Activated T-cell treated with anti-CD3 and anti-CD28 coated beads, Interleukin-2, amount 50 U/mL, for 24 hours (primary cell): ENCODE data around the gene BZW2.
"Not testable (repeated sequence)": the region's sequence is repeated elsewhere in the genome, so short reads cannot be mapped to it uniquely, and the experiment has no call there.

Experiments
- DNase-seq: peaks from one replicate; pipeline ENCODE4 v3.0.0-alpha.2; 2020
- H3K27ac Mint-ChIP-seq: 2 replicates; pipeline ENCODE4 v1.8.0; 2020; ENCODE audit warnings: mild to moderate bottlenecking, mixed read lengths
- H3K27me3 Mint-ChIP-seq: 2 replicates; pipeline ENCODE4 v1.8.0; 2020; ENCODE audit warnings: mixed read lengths
- H3K36me3 Mint-ChIP-seq: 2 replicates; pipeline ENCODE4 v1.8.0; 2020; ENCODE audit warnings: low read depth, mixed read lengths
- H3K4me1 Mint-ChIP-seq: 2 replicates; pipeline ENCODE4 v1.8.0; 2020; ENCODE audit warnings: low read depth, mixed read lengths
- H3K4me3 Mint-ChIP-seq: 2 replicates; pipeline ENCODE4 v1.8.0; 2020; ENCODE audit warnings: mild to moderate bottlenecking, moderate library complexity, mixed read lengths
- H3K9me3 Mint-ChIP-seq: 2 replicates; pipeline ENCODE4 v1.8.0; 2020; ENCODE audit warnings: mixed read lengths

Gene BZW2

GRCh38 chr7:16652888-16653287, 6.9 kb downstream of the BZW2 start:
- Mint-ChIP-seq H3K9me3 (no peaks in the 10 kb centered on the region), H3K4me3 (no peak overlapping the region), H3K27me3 (no peaks in the 10 kb centered on the region), H3K36me3 (peaks cover 82% of the 10 kb centered on the region), H3K27ac (no peak overlapping the region), H3K4me1 (peaks cover 73% of the 10 kb centered on the region)
- DNase-seq, result no peak

GRCh38 chr7:16655394-16655793, 9.4 kb downstream of the BZW2 start:
- DNase-seq, result no peak
- H3K27me3 Mint-ChIP-seq, result no peaks in the 10 kb centered on the region
- peaks cover 55% of the 10 kb centered on the region for H3K4me1 Mint-ChIP-seq
- peaks cover 65% of the 10 kb centered on the region for H3K36me3 Mint-ChIP-seq
- no peaks in the 10 kb centered on the region for H3K9me3 Mint-ChIP-seq
- no peak overlapping the region for H3K27ac Mint-ChIP-seq
- no peak overlapping the region for H3K4me3 Mint-ChIP-seq

GRCh38 chr7:16656141-16656540, 10.2 kb downstream of the BZW2 start:
- no peaks in the 10 kb centered on the region for H3K27me3 Mint-ChIP-seq
- no peak overlapping the region for H3K4me3 Mint-ChIP-seq
- H3K9me3 Mint-ChIP-seq, result no peaks in the 10 kb centered on the region
- peaks cover 56% of the 10 kb centered on the region for H3K4me1 Mint-ChIP-seq
- peaks cover 66% of the 10 kb centered on the region for H3K36me3 Mint-ChIP-seq
- no peak overlapping the region for H3K27ac Mint-ChIP-seq
- no peak for DNase-seq

GRCh38 chr7:16657656-16658279, 11.8 kb downstream of the BZW2 start:
- no peak overlapping the region for H3K4me3 Mint-ChIP-seq
- peaks cover 51% of the 10 kb centered on the region for H3K4me1 Mint-ChIP-seq
- H3K36me3 Mint-ChIP-seq, result peaks cover 60% of the 10 kb centered on the region
- DNase-seq, result no peak
- no peaks in the 10 kb centered on the region for H3K9me3 Mint-ChIP-seq
- no peaks in the 10 kb centered on the region for H3K27me3 Mint-ChIP-seq
- no peak overlapping the region for H3K27ac Mint-ChIP-seq

GRCh38 chr7:16659854-16660497, 14.0 kb downstream of the BZW2 start:
- H3K4me3 Mint-ChIP-seq, DNase-seq, H3K9me3 Mint-ChIP-seq, H3K27ac Mint-ChIP-seq, H3K27me3 Mint-ChIP-seq: not testable (repeated sequence)
- Mint-ChIP-seq H3K36me3 (peaks cover 66% of the 10 kb centered on the region), H3K4me1 (peaks cover 45% of the 10 kb centered on the region)

GRCh38 chr7:16660702-16661464, 14.9 kb downstream of the BZW2 start:
- Mint-ChIP-seq H3K4me1 (peaks cover 39% of the 10 kb centered on the region), H3K36me3 (peaks cover 67% of the 10 kb centered on the region), H3K27me3 (no peaks in the 10 kb centered on the region), H3K27ac (peak overlapping the region; percentile 2), H3K9me3 (no peaks in the 10 kb centered on the region), H3K4me3 (no peak overlapping the region)
- DNase-seq, result no peak

GRCh38 chr7:16661924-16662323, 15.9 kb downstream of the BZW2 start:
- Mint-ChIP-seq H3K9me3 (no peaks in the 10 kb centered on the region), H3K4me1 (peaks cover 33% of the 10 kb centered on the region), H3K27me3 (no peaks in the 10 kb centered on the region), H3K4me3 (no peak overlapping the region), H3K36me3 (peaks cover 61% of the 10 kb centered on the region), H3K27ac (no peak overlapping the region)
- DNase-seq, result no peak

GRCh38 chr7:16667355-16667754, 21.4 kb downstream of the BZW2 start:
- DNase-seq, result no peak
- Mint-ChIP-seq H3K9me3 (no peaks in the 10 kb centered on the region), H3K27ac (no peak overlapping the region), H3K4me3 (no peak overlapping the region), H3K4me1 (peaks cover 38% of the 10 kb centered on the region), H3K36me3 (peaks cover 87% of the 10 kb centered on the region), H3K27me3 (no peaks in the 10 kb centered on the region)

- Mint-ChIP-seq H3K9me3 (no peaks in the 10 kb centered on the region), H3K4me3 (no peak overlapping the region), H3K27ac (no peak overlapping the region), H3K36me3 (peaks cover 88% of the 10 kb centered on the region), H3K27me3 (no peaks in the 10 kb centered on the region), H3K4me1 (peaks cover 34% of the 10 kb centered on the region)
- DNase-seq, result no peak
Measured at GRCh38 chr7:16668049-16668858, 22.3 kb downstream of the BZW2 start.

- Mint-ChIP-seq H3K27ac (no peak overlapping the region), H3K9me3 (no peaks in the 10 kb centered on the region), H3K36me3 (peaks cover 84% of the 10 kb centered on the region), H3K4me1 (peaks cover 34% of the 10 kb centered on the region), H3K4me3 (no peak overlapping the region), H3K27me3 (no peaks in the 10 kb centered on the region)
- DNase-seq, result no peak
Measured at GRCh38 chr7:16668978-16669377, 23.0 kb downstream of the BZW2 start.

GRCh38 chr7:16669581-16669980, 23.6 kb downstream of the BZW2 start:
- no peaks in the 10 kb centered on the region for H3K9me3 Mint-ChIP-seq
- peaks cover 32% of the 10 kb centered on the region for H3K4me1 Mint-ChIP-seq
- H3K4me3 Mint-ChIP-seq, result no peak overlapping the region
- no peak overlapping the region for H3K27ac Mint-ChIP-seq
- H3K36me3 Mint-ChIP-seq, result peaks cover 82% of the 10 kb centered on the region
- H3K27me3 Mint-ChIP-seq, result no peaks in the 10 kb centered on the region
- no peak for DNase-seq

GRCh38 chr7:16670021-16670420, 24.0 kb downstream of the BZW2 start:
- no peak for DNase-seq
- Mint-ChIP-seq H3K4me1 (peaks cover 32% of the 10 kb centered on the region), H3K27me3 (no peaks in the 10 kb centered on the region), H3K4me3 (no peak overlapping the region), H3K9me3 (no peaks in the 10 kb centered on the region), H3K27ac (no peak overlapping the region), H3K36me3 (peaks cover 81% of the 10 kb centered on the region)

GRCh38 chr7:16670731-16671344, 24.9 kb downstream of the BZW2 start:
- H3K27ac Mint-ChIP-seq, result no peak overlapping the region
- no peak overlapping the region for H3K4me3 Mint-ChIP-seq
- H3K27me3 Mint-ChIP-seq, result no peaks in the 10 kb centered on the region
- no peak for DNase-seq
- no peaks in the 10 kb centered on the region for H3K9me3 Mint-ChIP-seq
- peaks cover 81% of the 10 kb centered on the region for H3K36me3 Mint-ChIP-seq
- peaks cover 32% of the 10 kb centered on the region for H3K4me1 Mint-ChIP-seq

- Mint-ChIP-seq H3K4me3 (no peak overlapping the region), H3K9me3 (no peaks in the 10 kb centered on the region), H3K36me3 (peaks cover 86% of the 10 kb centered on the region), H3K4me1 (peaks cover 32% of the 10 kb centered on the region), H3K27ac (no peak overlapping the region), H3K27me3 (no peaks in the 10 kb centered on the region)
- DNase-seq, result no peak
Measured at GRCh38 chr7:16671811-16672210, 25.8 kb downstream of the BZW2 start.
